Muscle of back (tissue), 11 donors: ENCODE measurements around the gene SNRNP27. TPM values are rescaled to one million over a fixed set of nuclear protein-coding genes. Genes with fewer than 3 reads are reported as not detected.
A peak's percentile ranks its signal among the peaks of the same experiment; 100 is the strongest.

Source experiments
- DNase-seq, 3 donors: peaks; one replicate each; pipeline versions ENCODE4 v3.0.0 to v3.0.0-alpha.2; 2013
- polyA plus RNA-seq, 10 donors: library from polyadenylated mRNA; unstranded; fragments of 120-200 nt; gene quantifications; one replicate each; pipeline ENCODE4 v1.2.1, GENCODE V29; 2013; ENCODE audit not compliant: insufficient read length in 10 of 10

The SNRNP27 gene
- polyA plus RNA-seq, 10 donors = 60.9 to 74.0 (median 70.2) TPM

DNA sequence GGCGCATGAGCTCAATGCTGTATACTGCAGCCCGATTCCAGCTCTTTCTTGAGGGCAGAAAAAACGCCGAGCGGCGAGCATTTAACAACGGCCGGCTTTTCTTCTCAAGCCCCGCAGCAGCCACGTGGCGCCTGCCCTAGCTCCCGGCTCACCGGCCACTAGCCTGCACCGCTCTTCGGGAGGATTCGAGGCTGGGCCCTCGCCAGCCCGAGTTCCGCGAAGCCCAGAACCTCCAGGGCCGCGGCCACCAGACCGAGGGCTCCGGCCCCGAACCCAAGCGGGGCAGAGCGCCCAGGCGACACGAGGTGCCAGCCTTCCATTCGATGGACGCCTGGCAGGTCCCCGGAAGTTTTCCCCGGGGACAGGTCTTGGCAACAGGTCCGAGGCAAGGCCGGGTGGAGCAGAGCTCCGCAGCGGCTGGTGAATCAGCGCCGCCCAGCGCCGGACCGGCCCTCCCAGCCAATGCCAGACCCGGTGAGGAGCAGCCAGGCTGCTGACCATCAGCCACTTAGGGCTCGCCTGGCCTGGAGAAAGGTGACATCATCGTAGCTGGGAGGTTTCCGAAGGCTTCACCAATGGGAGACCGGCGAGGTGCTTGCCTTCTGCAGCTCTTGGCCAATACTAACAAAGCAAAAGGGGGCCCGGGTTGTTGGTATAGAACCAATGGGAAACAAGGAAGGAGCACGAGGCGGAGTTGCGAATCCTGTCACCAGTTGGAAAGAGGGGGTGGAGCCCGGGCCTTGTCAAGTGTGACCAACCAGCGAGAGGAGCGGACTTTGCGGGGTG lies 20.6 kb downstream of the SNRNP27 start:
- peak; percentile 100 for DNase-seq

DNA sequence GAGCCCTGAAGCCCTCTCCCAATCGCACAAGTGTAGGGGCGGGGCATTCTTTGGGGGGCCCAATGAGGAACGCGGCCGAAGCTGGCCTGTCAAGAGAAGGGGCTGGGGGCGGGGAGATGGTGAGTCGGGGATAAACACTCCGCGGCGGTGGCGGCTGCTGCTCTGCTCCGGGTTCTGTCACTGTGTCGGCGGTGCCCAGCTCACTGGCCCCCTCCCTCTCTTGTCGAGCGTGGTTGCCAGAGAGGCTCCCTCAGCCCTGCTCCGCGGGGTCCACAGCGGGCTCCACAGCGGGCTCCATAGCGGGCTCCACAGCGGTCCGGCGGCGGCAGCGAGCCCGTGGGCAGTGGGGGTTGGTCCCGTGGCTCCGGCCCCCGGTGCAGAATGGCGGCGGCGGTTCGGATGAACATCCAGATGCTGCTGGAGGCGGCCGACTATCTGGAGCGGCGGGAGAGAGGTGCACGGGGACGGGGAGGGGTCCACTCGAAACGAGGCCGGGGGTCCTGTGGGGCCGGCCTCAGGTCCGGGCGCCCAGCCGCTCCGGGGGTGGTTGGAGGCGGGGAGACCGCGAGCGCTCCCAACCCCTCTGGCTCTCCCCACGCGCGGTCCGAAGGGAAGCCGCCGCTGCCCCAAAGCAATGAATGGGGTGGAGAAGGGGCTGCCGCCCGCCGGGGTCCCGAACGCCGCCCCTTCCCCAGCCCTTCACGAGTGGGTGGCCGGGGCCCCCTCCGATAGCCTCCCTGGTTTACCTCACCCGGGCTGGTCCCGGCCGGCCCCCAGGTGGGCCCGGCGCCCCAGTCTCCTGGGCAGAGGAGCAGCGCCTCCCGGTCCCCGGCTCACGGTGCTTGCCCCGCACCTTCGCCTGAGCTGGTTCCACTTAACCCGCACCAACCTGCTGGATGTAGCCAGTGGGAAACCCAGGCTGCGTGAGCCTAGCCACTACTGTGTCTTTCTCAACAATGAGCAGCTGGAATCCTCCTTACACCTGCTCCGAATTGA lies 21.5 kb downstream of the SNRNP27 start, which contains the start of gene MXD1:
MXD1 (plus strand) TSS at position 160 of the 996 bp plus-strand sequence; CDS start at position 382, 222 bp downstream.
- DNase-seq = peak in 1 of 3 donors; percentile 17

- no peak for DNase-seq
Observed at GRCh38 chr2:69916106-69916505, 22.4 kb downstream of the SNRNP27 start.

DNA sequence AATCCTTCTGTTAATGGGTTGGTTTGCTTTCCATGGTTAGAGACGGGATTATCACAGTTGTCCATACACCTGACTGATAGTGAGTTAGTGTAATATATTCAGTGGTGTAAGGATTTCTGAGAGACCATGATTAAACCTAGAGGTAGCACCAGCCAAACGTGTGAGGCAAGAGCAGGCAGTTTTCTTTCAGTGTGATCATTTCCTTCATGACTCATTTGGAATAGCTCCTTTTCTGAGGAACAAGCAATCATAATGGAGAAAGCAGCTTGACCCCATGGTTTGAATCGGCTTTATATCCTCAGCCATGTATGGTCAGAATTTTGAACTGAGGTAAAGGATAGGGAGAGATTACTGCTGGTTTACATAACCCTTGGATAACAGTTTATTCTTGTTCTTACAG lies 24.1 kb downstream of the SNRNP27 start:
- DNase-seq = no peak

- DNase-seq = no peak
Observed at GRCh38 chr2:69918401-69918800, 24.6 kb downstream of the SNRNP27 start.

GRCh38 chr2:69923116-69923515 lies 29.4 kb downstream of the SNRNP27 start:
- no peak for DNase-seq

DNA sequence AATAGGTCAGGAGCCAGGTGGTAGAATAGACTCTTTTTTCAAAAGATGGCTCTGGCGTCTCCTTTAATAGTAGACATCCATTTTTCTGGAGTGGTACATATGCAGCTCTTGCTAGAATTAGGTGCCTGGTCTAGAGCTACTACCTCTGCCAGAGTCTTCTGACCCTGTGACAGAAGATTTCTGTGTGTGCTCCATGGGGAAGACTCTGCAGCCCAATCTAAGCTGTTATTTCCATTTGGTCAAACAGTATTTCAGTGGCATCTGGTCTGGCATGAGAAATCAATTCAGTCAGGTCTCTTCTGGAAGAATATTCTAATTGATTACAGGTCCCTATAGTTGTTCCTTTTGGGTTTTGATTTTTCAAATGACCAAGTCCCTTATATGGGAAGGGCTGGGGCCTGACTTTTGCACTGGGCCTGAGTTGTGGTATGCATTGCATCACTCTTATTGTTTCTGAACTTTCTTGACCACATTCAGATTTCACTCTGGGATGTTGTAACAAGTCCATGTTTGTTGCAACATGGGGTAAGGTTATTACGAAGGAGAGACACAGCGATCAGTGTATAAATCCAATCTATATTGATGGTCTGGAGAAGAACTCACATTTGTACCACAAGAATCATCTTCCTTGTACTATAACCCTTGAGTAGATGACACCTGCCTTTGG lies 33.2 kb downstream of the SNRNP27 start:
- no peak for DNase-seq

DNA sequence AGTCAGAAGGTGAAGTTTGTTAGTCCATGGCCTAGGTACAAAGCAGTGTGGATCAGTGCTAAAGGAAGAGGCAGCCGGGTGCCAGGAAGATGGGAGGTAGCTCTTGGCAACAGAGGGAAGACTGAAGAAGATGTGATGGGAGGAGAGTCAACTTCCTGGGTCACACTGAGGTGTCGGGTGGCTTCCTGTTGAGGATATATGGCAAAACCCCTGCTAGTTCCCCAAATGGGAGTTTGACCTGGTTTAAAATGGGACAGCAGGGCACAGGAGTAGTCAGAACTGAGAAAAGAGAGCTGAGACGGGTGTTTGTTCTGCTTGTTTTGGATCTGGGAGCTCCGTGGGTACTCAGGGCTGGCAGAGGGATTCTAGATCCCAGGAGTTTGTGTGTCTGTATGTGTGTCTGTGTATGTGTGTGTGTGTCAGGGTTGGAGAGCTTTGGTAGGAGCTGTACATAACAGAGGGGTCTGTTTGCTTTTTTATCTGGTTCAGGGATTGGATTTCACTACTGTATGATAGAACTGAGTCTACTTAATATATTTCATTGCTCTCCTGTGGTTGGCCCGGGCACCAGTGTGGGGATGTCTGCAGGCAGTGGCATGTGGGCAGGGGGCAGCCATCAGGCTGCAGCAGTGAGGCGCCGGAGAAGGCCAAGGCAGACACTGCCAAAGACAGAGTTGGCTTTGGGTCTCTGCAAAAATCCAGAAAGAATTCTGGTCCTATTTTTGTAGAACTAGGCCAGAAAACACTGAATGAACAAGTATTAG lies 38.3 kb downstream of the SNRNP27 start:
- no peak for DNase-seq

GRCh38 chr2:69932596-69932922 lies 38.8 kb downstream of the SNRNP27 start:
- DNase-seq = no peak

DNA sequence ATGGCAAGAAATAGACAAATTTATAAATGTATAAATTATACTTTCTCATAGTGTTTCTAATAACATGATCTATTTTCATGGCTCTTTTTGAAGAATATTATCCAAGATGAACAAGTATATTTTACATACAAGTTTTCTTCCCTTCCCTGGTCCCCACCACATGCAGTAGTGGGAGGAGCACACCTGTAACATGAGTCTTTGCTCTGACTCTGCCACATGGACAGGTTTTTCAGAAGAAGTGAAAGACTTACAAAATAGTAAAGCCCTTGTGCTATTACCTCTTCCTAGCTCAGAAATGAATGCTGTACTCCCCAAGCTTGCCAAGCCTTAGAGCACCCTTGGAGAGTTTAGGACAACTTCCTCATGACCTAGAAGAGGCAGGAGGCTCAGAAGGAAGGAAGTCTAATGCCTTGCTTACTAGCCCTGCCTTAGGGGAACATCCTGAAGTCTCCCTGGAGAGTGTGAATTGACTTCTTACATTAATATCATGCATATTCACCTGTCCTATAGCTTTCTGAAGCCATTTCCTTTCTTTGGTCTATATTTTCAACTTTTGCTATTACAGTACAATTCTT lies 39.6 kb downstream of the SNRNP27 start:
- no peak for DNase-seq

DNA sequence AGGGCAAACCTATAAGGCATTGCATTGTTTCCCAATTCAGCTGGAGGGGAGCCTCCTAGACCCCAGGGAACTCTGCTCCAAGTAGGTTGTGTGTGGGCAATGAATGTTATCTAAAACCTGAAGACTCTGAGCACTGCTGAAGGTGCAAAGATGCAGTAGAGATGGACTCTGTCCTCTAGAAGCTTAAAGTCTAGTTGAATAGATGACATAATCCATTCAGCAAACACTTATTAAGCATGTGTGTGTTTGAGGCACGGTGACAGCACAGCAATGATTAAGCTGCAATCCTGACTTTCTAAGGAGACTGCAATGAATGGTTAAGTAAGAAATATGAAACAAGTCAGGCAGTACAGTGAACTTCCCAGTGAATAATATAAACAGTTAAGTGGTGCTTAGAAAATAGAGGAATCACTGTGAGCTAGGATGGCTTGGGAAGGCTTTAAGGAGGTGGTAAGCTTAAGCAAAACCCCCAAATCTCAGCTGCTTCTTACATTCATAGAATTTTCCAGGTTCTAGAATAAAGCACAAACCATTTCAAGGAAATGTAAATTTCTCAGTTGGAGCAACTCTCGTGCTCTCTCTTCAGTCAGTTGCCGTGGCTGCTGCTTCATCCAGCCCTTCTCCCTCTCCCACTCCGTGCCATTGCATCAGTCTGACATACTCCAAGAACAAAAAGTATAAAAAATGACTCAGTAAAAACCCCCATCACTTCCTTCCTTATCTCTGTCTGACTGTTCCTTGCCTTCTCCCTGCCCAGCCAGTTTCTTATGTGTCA lies 40.3 kb downstream of the SNRNP27 start:
- peak in 1 of 3 donors; percentile 69 for DNase-seq

GRCh38 chr2:69934614-69934908 lies 40.8 kb downstream of the SNRNP27 start:
- no peak for DNase-seq

GRCh38 chr2:69935011-69935410 lies 41.3 kb downstream of the SNRNP27 start:
- DNase-seq = no peak

DNA sequence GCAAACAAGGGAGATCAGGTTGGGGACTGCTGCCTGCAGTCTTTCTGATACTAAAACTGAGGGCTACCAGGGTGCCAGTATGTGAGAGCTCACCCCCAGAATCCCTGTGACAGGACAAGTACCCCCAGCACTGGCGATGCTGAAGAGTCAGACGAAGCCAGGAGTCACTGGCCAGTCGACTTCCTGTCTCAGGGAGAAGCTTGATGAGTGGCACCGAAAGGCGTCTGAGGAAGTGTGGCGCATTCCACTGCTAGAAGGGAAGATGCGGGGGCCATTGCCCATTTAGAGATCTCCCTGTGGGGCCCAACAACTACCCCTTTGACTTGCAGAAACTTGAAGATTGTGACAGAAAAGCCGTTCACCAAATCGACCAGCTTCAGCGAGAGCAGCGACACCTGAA lies 43.1 kb downstream of the SNRNP27 start:
- DNase-seq = no peak

- DNase-seq = no peak
Observed at GRCh38 chr2:69937968-69938367, 44.2 kb downstream of the SNRNP27 start.

DNA sequence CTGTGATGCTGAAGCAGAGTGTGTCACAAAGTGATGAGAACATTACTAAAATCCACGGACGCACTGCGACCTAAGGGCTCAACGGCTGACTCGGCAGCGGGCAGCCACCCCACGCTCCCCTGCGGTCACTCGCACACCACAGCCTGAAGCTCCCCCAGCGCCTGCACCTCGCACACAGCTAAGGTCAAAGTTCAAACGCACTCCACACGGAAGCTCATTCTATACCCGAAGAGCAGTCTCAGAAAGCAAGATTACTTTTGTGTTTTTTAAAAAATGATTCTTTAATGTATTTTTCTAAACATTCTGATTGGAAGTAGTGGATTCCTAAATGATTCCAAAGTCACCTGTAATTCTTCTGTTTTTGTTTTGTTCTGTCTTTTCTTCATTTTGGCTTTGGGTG lies 46.0 kb downstream of the SNRNP27 start:
- no peak for DNase-seq

- DNase-seq = no peak
Observed at GRCh38 chr2:69940691-69941090, 46.9 kb downstream of the SNRNP27 start.

DNA sequence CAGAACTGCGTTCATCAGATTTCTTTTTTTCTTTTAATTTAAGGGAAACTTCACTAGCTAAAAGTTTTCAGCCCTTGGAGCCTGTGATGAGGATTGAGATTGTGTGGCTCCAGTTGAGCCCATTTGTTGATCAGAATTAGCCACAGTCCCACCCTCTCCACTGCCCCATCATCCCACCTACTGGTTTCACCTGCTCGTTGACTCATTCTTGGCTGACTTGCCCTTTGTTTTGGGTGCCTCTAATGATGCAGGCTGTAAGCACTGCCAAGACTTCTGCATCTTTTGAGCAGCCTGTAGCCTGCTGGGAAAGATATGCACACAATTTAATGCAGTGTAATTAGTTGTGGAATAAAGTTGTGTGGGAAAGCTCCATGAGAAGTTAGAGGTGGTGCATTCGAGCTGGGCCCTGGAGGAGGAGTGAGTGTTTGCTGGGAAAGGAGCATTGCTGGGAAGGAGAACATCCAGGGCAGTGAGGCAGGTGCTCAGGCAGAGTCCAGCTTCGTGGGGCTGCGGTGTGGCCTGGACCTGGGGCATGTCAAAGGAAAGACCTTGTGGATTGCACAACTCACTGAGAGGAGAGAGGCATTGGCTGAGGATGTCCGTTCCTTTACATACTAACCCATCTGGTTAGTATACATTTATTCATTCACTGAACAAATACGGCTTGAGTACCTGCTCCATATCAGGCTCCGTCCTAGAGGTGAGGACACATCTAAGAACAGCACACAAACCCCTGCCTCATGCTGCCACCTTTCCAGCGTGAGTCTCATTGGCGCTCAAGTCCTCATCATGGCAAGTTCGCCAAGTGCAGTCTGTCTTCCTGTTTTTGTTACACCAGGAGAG lies 49.5 kb downstream of the SNRNP27 start:
- no peak for DNase-seq

- DNase-seq = no peak
Observed at GRCh38 chr2:69943843-69944525, 50.2 kb downstream of the SNRNP27 start.
